22Rv1 (cell line): ENCODE results near the gene CCSER1.

Experiments
- H3K27ac ChIP-seq: fragments of 450-650 bp; 2 replicates; pipeline ENCODE4 v1.5.1; 2017
- CTCF ChIP-seq: fragments of 450-650 bp; IDR thresholded peaks from 2 replicates; pipeline ENCODE4 v1.5.1; 2017; ENCODE audit warnings: mild to moderate bottlenecking
- ZFX ChIP-seq: fragments of 450-650 bp; IDR thresholded peaks from 2 replicates; pipeline ENCODE4 v1.6.1; 2017; ENCODE audit warnings: antibody characterized with exemption, borderline replicate concordance

The CCSER1 gene

DNA sequence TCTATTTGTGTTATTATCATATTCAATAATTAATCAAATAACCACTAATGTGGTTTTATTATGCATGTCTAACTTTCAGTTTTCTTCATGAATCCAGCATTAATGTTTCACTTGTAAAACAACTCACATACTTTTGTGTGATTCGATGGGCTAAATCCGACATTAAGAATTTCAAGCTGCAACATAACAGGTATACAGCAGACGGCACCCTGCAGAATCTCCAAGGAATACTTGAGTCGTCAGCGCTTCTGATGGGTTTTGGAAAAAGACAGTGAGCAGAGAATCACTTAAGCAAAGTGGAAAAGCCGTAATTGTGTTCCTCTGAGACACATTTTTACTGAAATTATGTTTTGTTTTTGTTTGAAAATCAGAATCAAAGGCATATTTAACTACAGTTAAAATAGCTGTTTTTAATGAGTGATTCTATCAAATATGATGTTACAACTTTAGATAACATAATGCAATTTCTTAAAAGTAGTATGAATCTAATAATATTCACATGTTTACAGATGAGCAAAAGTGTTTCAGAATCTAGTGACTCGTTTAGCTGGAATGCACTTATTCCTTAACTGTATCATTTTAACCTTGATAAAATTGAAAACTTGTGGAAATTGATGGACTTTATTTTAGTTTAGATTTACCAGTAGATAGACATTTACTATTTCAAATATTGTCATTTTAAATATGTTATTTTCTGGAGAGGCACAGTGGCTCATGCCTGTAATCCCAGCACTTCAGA lies 514.8 kb downstream of the CCSER1 start:
- H3K27ac ChIP-seq, result no peak overlapping the region
- TF ChIP-seq ZFX (no peak), CTCF (no peak)

- H3K27ac ChIP-seq, result no peak overlapping the region
- TF ChIP-seq ZFX, result no peak
- no peak for TF ChIP-seq CTCF
Observed at GRCh38 chr4:90643156-90643555, 516.0 kb downstream of the CCSER1 start.

DNA sequence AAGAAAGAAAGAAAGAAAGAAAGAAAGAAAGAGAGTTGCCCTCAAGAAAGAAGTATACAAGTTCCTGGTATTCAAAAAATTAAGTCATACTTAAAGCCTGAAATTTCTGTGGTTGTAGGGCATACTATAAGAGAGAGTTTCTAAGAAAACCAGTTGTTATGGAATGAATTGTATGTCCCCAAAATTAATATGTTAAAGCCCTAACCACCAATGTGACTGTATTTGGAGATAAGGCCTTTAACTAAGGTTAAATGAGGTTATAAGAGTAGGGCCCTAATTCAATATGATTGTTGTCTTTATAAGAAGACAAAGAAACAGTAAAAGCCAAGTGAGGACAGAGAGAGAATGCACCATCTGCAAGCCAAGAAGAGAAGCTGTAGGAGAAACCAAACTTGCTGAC lies 521.1 kb downstream of the CCSER1 start:
- no peak overlapping the region for H3K27ac ChIP-seq
- no peak for TF ChIP-seq ZFX
- no peak for TF ChIP-seq CTCF

GRCh38 chr4:90648791-90649190 lies 521.6 kb downstream of the CCSER1 start:
- TF ChIP-seq CTCF (no peak), ZFX (no peak)
- H3K27ac ChIP-seq, result no peak overlapping the region

GRCh38 chr4:90660672-90661071 lies 533.5 kb downstream of the CCSER1 start:
- TF ChIP-seq CTCF (no peak), ZFX (no peak)
- H3K27ac ChIP-seq, result peak overlapping the region; percentile 62

- no peak for TF ChIP-seq CTCF
Observed at GRCh38 chr4:90670183-90670582, 543.0 kb downstream of the CCSER1 start.

GRCh38 chr4:90689739-90690138 lies 562.5 kb downstream of the CCSER1 start:
- no peak overlapping the region for H3K27ac ChIP-seq
- TF ChIP-seq CTCF (no peak), ZFX (no peak)

More at GRCh38 chr4:90670183-90670582, 543.0 kb downstream of the CCSER1 start:
- H3K27ac ChIP-seq, result no peak overlapping the region
